HepG2 (cell line): ENCODE measurements around the gene PEAK3. TPM values are rescaled to one million over a fixed set of nuclear protein-coding genes. Genes with fewer than 3 reads are reported as not detected.

ENCODE experiments used
- CBX2 ChIP-seq, 2 experiments: fragments of 200-600 bp in 1 of 2; sonication (generic); formaldehyde crosslinking in 1 of 2; IDR thresholded peaks; 2 replicates each; pipeline versions ENCODE4 v1.7.0 to v1.8.1; 2018 to 2022; ENCODE audit warnings: low read depth in 2 of 2, low read length in 1 of 2, mild to moderate bottlenecking in 1 of 2, missing genetic modification reagents in 1 of 2
- DPF2 ChIP-seq: sonication (generic); formaldehyde crosslinking; IDR thresholded peaks from 2 replicates; pipeline ENCODE4 v1.4.0; 2020; ENCODE audit warnings: mild to moderate bottlenecking, low read depth, missing genetic modification reagents, borderline replicate concordance
- ELF3 ChIP-seq: IDR thresholded peaks from 2 replicates; pipeline ENCODE4 v1.6.1; 2016; ENCODE audit warnings: missing genetic modification reagents, missing compliant biosample characterization
- ISL2 ChIP-seq: sonication (generic); formaldehyde crosslinking; IDR thresholded peaks from 2 replicates; pipeline ENCODE4 v1.5.0; 2020; ENCODE audit warnings: missing genetic modification reagents
- LRRFIP1 ChIP-seq: sonication (generic); formaldehyde crosslinking; conservative IDR thresholded peaks from 2 replicates; pipeline ENCODE4 v1.4.0; 2020; ENCODE audit warnings: missing genetic modification reagents
- MBD4 ChIP-seq: IDR thresholded peaks from 2 replicates; pipeline ENCODE4 v1.6.1; 2012; ENCODE audit warnings: low read length, inconsistent platforms, borderline replicate concordance
- NAIF1 ChIP-seq: sonication (generic); formaldehyde crosslinking; IDR thresholded peaks from 2 replicates; pipeline ENCODE4 v1.5.0; 2020; ENCODE audit warnings: mild to moderate bottlenecking, missing genetic modification reagents, borderline replicate concordance
- NR0B2 ChIP-seq: sonication (generic); formaldehyde crosslinking; IDR thresholded peaks from 2 replicates; pipeline ENCODE4 v1.4.0; 2020; ENCODE audit warnings: mild to moderate bottlenecking, missing genetic modification reagents
- RBFOX2 ChIP-seq: fragments of 200-400 bp; formaldehyde crosslinking; IDR thresholded peaks from 2 replicates; pipeline ENCODE4 v1.6.1; 2017; ENCODE audit warnings: low read depth, mild to moderate bottlenecking, low read length
- STAT5B ChIP-seq: sonication (generic); formaldehyde crosslinking; IDR thresholded peaks from 2 replicates; pipeline ENCODE4 v1.4.0; 2020; ENCODE audit warnings: missing genetic modification reagents
- SUZ12 ChIP-seq: fragments of 150-350 bp; IDR thresholded peaks from 2 replicates; pipeline ENCODE4 v1.6.1; 2014; ENCODE audit warnings: low read depth, low read length
- TARDBP ChIP-seq: sonication (generic); formaldehyde crosslinking; IDR thresholded peaks from 2 replicates; pipeline ENCODE4 v1.8.0; 2022; ENCODE audit warnings: mild to moderate bottlenecking, missing genetic modification reagents
- XBP1 ChIP-seq: sonication (generic); formaldehyde crosslinking; IDR thresholded peaks from 2 replicates; pipeline ENCODE4 v1.5.0; 2020; ENCODE audit warnings: missing genetic modification reagents
- ZC3H4 ChIP-seq: sonication (generic); formaldehyde crosslinking; IDR thresholded peaks from 2 replicates; pipeline ENCODE4 v1.4.0; 2020; ENCODE audit warnings: missing genetic modification reagents, borderline replicate concordance
- ZNF12 ChIP-seq: sonication (generic); formaldehyde crosslinking; IDR thresholded peaks from 2 replicates; pipeline ENCODE4 v1.5.0; 2020; ENCODE audit warnings: missing genetic modification reagents
- ZNF124 ChIP-seq: sonication (generic); formaldehyde crosslinking; IDR thresholded peaks from 2 replicates; pipeline ENCODE4 v1.4.0; 2020; ENCODE audit warnings: missing genetic modification reagents
- ZNF44 ChIP-seq: sonication (generic); formaldehyde crosslinking; IDR thresholded peaks from 2 replicates; pipeline ENCODE4 v1.5.1; 2020; ENCODE audit warnings: mild to moderate bottlenecking, missing genetic modification reagents
- ZNF7 ChIP-seq: IDR thresholded peaks from 2 replicates; pipeline ENCODE4 v1.6.1; 2016; ENCODE audit warnings: missing biosample characterization, missing genetic modification reagents
- ZNF709 ChIP-seq: sonication (generic); formaldehyde crosslinking; IDR thresholded peaks from 2 replicates; pipeline ENCODE4 v1.5.0; 2020; ENCODE audit warnings: mild to moderate bottlenecking, missing genetic modification reagents
- ZNF75D ChIP-seq: sonication (generic); formaldehyde crosslinking; IDR thresholded peaks from 2 replicates; pipeline ENCODE4 v1.8.1; 2023; ENCODE audit warnings: missing genetic modification reagents, mild to moderate bottlenecking, borderline replicate concordance
- ZNF770 ChIP-seq: sonication (generic); formaldehyde crosslinking; IDR thresholded peaks from 2 replicates; pipeline ENCODE4 v1.5.0; 2020; ENCODE audit warnings: mild to moderate bottlenecking, missing genetic modification reagents
- ZNF777 ChIP-seq: sonication (generic); formaldehyde crosslinking; IDR thresholded peaks from 2 replicates; pipeline ENCODE4 v1.4.0; 2020; ENCODE audit warnings: missing genetic modification reagents
- polyA plus RNA-seq, 8 experiments: library from polyadenylated mRNA; depleted of rRNA in 3 of 8; stranded (reverse) in 7 of 8; unstranded in 1 of 8; fragments of >200 nt; fragmentation: Illumina TruSeq in 4 of 8; extraction: Trizol in 4 of 8; gene quantifications; 2 replicates each; pipeline versions ENCODE4 v1.2.1 to v1.2.3, GENCODE V29; 2011 to 2016; ENCODE audit warnings: low read depth in 4 of 8, missing spikeins in 1 of 8, mixed read lengths in 1 of 8; ENCODE audit not compliant: insufficient read depth in 1 of 8
- total RNA-seq, 5 experiments: library from RNA; depleted of rRNA; stranded (reverse); fragments of >200 nt; fragmentation: Illumina TruSeq; extraction: Trizol; gene quantifications; 2 replicates each; pipeline ENCODE4 v1.2.3, GENCODE V29; 2016; ENCODE audit warnings: low read depth in 1 of 5
- TF ChIP-seq, protein P1 (sequence below): sonication (generic); formaldehyde crosslinking; IDR thresholded peaks from 2 replicates; pipeline ENCODE4 v1.9.0; 2021; ENCODE audit warnings: missing genetic modification reagents, borderline replicate concordance
- TF ChIP-seq, protein P2 (sequence below): sonication (generic); formaldehyde crosslinking; IDR thresholded peaks from 2 replicates; pipeline ENCODE4 v1.4.0; 2020; ENCODE audit warnings: mild to moderate bottlenecking, missing genetic modification reagents

Gene PEAK3
- total and polyA plus RNA-seq, 2 of the 13 experiments (the other 11 are each of a cell fraction or from before 2014, with no cell fraction given): not detected

DNA sequence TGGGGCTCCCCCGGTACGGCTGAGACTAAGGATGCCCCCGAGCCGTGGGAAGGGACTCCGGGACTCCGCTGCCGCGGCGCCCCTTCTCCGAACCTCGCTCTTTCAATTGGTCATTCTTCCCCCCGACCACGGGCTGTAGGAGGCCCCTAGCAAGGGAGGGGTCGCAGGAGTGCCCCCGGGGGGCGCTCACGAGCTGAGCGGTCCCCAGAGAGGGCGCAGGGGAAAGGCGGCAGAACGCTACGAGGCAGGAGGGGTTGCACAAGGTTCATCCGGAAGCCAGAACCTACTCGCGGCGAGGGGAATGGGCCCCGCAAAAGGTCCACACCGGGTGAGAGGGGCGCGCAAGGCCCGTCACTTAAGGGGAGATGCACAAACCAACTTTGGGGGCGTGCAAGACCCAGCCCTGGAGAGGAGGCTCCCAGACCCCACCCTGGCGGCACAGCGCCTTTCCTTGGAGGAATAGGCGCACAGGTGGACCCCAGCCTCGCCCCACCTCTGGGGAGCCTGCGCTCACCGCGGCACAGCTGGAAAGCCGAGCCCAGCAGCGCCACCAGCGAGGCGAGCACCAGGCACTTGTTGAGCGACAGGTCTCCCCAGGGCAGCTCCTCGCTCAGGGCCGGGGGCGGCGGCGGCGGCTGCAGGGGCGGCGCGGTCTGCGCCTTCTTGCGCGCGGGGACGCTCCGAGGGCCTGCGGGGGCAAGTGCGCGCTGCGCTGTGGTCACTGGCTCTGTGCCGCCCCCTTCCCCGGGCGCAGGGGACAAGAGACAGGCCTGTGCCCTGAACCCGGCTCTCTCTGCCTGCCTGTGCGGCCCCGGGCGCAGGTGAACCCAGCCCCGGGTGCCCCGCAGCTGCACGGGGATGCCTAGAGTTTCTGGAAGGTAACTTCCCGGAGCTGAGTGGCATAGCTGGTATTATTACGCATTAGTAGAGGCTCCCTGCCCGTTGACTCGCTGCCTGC is 28.6 kb downstream of the PEAK3 start (continued):
- TF ChIP-seq ZNF124: no peak
- no peak for TF ChIP-seq CBX2 (IDR thresholded peaks at IDR 0.05; ENCODE audit: low read depth, low read length)
- TF ChIP-seq CBX2 (CRISPR knock-in tag; IDR thresholded peaks at IDR 0.05; ENCODE audit: low read depth): no peak
- no peak for TF ChIP-seq ZNF44 (CRISPR knock-in tag)
- TF ChIP-seq XBP1: no peak
- no peak for TF ChIP-seq RBFOX2
- peak; percentile 55; the same call in 1 of the 2 replicates for TF ChIP-seq ELF3 (CRISPR knock-in tag)
- no peak for TF ChIP-seq ZNF12 (CRISPR knock-in tag)
- TF ChIP-seq NR0B2 (CRISPR knock-in tag): no peak
- TF ChIP-seq ZC3H4 (CRISPR knock-in tag): no peak
- 0 out of 2 replicates have a peak, but pooled peaks have one; percentile 19 for TF ChIP-seq DPF2 (CRISPR knock-in tag)
- TF ChIP-seq TARDBP: no peak
- TF ChIP-seq ZNF709 (CRISPR knock-in tag): no peak
- TF ChIP-seq LRRFIP1: no peak
- no peak for TF ChIP-seq ISL2 (CRISPR knock-in tag)
- TF ChIP-seq, protein P1, sequence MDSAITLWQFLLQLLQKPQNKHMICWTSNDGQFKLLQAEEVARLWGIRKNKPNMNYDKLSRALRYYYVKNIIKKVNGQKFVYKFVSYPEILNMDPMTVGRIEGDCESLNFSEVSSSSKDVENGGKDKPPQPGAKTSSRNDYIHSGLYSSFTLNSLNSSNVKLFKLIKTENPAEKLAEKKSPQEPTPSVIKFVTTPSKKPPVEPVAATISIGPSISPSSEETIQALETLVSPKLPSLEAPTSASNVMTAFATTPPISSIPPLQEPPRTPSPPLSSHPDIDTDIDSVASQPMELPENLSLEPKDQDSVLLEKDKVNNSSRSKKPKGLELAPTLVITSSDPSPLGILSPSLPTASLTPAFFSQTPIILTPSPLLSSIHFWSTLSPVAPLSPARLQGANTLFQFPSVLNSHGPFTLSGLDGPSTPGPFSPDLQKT (CRISPR knock-in tag): no peak
- TF ChIP-seq, protein P2, sequence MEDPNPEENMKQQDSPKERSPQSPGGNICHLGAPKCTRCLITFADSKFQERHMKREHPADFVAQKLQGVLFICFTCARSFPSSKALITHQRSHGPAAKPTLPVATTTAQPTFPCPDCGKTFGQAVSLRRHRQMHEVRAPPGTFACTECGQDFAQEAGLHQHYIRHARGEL (CRISPR knock-in tag): peak; percentile 62; the same call in 1 of the 2 replicates
- TF ChIP-seq ZNF777: no peak; the same call in 1 of the 2 replicates
- TF ChIP-seq ZNF7 (CRISPR knock-in tag): no peak
- TF ChIP-seq ZNF75D (CRISPR knock-in tag): no peak
- TF ChIP-seq STAT5B: no peak
- no peak for TF ChIP-seq MBD4
- no peak for TF ChIP-seq SUZ12
- no peak for TF ChIP-seq NAIF1 (CRISPR knock-in tag)
- TF ChIP-seq ZNF770 (CRISPR knock-in tag): no peak; the same call in 1 of the 2 replicates
